Measurements from ENCODE around the gene PNPLA7. TPM values are rescaled to one million over a fixed set of nuclear protein-coding genes. Genes with fewer than 3 reads are reported as not detected.

Gene PNPLA7
- total and polyA plus RNA-seq, 2 of the 13 experiments (the other 11 are each of a cell fraction or from before 2014, with no cell fraction given), result 0.42 to 1.5 TPM

- TF ChIP-seq ZFP91 (CRISPR knock-in tag; IDR thresholded peaks at IDR 0.05; ENCODE audit: borderline replicate concordance) (0 out of 2 replicates have a peak, but pooled peaks have one; percentile 22), ZNF33B (CRISPR knock-in tag; IDR thresholded peaks at IDR 0.05) (no peak), THRA (CRISPR knock-in tag; IDR thresholded peaks at IDR 0.05; ENCODE audit: borderline replicate concordance) (no peak), ZNF318 (CRISPR knock-in tag; IDR thresholded peaks at IDR 0.05) (0 out of 2 replicates have a peak, but pooled peaks have one; percentile 16), HOXA3 (CRISPR knock-in tag; IDR thresholded peaks at IDR 0.05) (0 out of 2 replicates have a peak, but pooled peaks have one; percentile 19), TBX3 (IDR thresholded peaks at IDR 0.05; ENCODE audit: borderline replicate concordance) (no peak), NR2F2 (IDR thresholded peaks at IDR 0.05; ENCODE audit: borderline replicate concordance, low read depth) (no peak), KAT8 (CRISPR knock-in tag; IDR thresholded peaks at IDR 0.05) (0 out of 2 replicates have a peak, but pooled peaks have one; percentile 13), XRCC5 (optimal IDR thresholded peaks at IDR 0.05; ENCODE audit: low read length) (peak; percentile 65), YY1 (IDR thresholded peaks at IDR 0.05; ENCODE audit: insufficient read depth, insufficient replicate concordance, low read depth, low read length) (no peak), PAF1 (CRISPR knock-in tag; IDR thresholded peaks at IDR 0.05) (no peak), ZNF672 (CRISPR knock-in tag; IDR thresholded peaks at IDR 0.05) (no peak), PHF8 (CRISPR knock-in tag; IDR thresholded peaks at IDR 0.05) (no peak), ZKSCAN1 (IDR thresholded peaks at IDR 0.05; ENCODE audit: low read length) (no peak)
- TF ChIP-seq, protein P1, sequence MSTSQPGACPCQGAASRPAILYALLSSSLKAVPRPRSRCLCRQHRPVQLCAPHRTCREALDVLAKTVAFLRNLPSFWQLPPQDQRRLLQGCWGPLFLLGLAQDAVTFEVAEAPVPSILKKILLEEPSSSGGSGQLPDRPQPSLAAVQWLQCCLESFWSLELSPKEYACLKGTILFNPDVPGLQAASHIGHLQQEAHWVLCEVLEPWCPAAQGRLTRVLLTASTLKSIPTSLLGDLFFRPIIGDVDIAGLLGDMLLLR (CRISPR knock-in tag; IDR thresholded peaks at IDR 0.05), result no peak
- TF ChIP-seq, protein P2, sequence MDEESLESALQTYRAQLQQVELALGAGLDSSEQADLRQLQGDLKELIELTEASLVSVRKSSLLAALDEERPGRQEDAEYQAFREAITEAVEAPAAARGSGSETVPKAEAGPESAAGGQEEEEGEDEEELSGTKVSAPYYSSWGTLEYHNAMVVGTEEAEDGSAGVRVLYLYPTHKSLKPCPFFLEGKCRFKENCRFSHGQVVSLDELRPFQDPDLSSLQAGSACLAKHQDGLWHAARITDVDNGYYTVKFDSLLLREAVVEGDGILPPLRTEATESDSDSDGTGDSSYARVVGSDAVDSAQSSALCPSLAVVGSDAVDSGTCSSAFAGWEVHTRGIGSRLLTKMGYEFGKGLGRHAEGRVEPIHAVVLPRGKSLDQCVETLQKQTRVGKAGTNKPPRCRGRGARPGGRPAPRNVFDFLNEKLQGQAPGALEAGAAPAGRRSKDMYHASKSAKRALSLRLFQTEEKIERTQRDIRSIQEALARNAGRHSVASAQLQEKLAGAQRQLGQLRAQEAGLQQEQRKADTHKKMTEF (CRISPR knock-in tag; IDR thresholded peaks at IDR 0.05), result peak; percentile 22; the same call in 1 of the 2 replicates
These were observed 104.9 kb downstream of the PNPLA7 start (continued) for GRCh38 chr9:137445275-137445807.

Data from HepG2 (cell line).